WTC11 (cell line): ENCODE results near the gene MDGA2.

Experiments used
- TCF7 ChIP-seq: sonication (generic); formaldehyde crosslinking; IDR thresholded peaks from 2 replicates; pipeline ENCODE4 v1.8.0; 2022; ENCODE audit warnings: mild to moderate bottlenecking, low read depth, missing genetic modification reagents, moderate library complexity
- TF ChIP-seq, protein P1 (sequence below): sonication (generic); formaldehyde crosslinking; IDR thresholded peaks from 2 replicates; pipeline ENCODE4 v1.8.0; 2022; ENCODE audit warnings: mild to moderate bottlenecking, missing genetic modification reagents
- TF ChIP-seq, protein P2 (sequence below): fragments of 200-600 bp; IDR thresholded peaks from 2 replicates; pipeline ENCODE4 v1.8.0; 2022; ENCODE audit warnings: antibody characterized with exemption

DNA sequence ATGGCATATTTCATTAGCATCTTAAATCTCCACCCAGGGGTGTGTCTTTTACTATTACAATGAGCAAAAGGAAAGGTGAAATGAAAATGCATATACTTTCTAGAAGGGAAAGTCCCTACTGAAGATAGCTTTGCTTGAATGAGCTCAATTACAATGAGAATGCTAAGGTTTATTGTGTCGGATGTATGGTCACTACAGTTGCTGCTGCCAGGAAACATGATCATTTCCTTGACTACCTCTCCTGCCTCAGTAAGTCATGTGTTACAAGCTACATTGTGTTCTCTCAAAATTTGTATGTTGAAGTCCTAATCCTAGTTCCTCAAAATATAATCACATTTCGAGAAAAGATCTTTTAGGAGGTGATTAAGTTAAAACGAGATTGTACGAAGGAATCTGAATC lies 322.2 kb downstream of the MDGA2 start:
- TF ChIP-seq TCF7 (CRISPR knock-in tag): no peak
- TF ChIP-seq, protein P1, sequence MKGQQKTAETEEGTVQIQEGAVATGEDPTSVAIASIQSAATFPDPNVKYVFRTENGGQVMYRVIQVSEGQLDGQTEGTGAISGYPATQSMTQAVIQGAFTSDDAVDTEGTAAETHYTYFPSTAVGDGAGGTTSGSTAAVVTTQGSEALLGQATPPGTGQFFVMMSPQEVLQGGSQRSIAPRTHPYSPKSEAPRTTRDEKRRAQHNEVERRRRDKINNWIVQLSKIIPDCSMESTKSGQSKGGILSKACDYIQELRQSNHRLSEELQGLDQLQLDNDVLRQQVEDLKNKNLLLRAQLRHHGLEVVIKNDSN (CRISPR knock-in tag): no peak
- TF ChIP-seq, protein P2, sequence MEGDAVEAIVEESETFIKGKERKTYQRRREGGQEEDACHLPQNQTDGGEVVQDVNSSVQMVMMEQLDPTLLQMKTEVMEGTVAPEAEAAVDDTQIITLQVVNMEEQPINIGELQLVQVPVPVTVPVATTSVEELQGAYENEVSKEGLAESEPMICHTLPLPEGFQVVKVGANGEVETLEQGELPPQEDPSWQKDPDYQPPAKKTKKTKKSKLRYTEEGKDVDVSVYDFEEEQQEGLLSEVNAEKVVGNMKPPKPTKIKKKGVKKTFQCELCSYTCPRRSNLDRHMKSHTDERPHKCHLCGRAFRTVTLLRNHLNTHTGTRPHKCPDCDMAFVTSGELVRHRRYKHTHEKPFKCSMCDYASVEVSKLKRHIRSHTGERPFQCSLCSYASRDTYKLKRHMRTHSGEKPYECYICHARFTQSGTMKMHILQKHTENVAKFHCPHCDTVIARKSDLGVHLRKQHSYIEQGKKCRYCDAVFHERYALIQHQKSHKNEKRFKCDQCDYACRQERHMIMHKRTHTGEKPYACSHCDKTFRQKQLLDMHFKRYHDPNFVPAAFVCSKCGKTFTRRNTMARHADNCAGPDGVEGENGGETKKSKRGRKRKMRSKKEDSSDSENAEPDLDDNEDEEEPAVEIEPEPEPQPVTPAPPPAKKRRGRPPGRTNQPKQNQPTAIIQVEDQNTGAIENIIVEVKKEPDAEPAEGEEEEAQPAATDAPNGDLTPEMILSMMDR: no peak
